Uterus (tissue), 4 donors: ENCODE data around the gene GIT2. TPM values are rescaled to one million over a fixed set of nuclear protein-coding genes. Genes with fewer than 3 reads are reported as not detected.

Source experiments
- DNase-seq, 2 donors: peaks; one replicate each; pipeline ENCODE4 v3.0.0-alpha.2; 2019 to 2020
- H3K27ac ChIP-seq, 2 donors: fragments of 200-600 bp; sonication (generic); 1 replicate in 1 of 2; 2 replicates in 1 of 2; pipeline ENCODE4 v1.5.1; 2016 to 2018
- H3K27me3 ChIP-seq, 2 donors: fragments of 200-600 bp; sonication (generic); one replicate each; pipeline ENCODE4 v1.5.1; 2018 to 2019; ENCODE audit warnings: control low read depth in 1 of 2
- H3K36me3 ChIP-seq, 2 donors: fragments of 200-600 bp; sonication (generic); one replicate each; pipeline ENCODE4 v1.5.1; 2019; ENCODE audit warnings: control low read depth in 1 of 2
- H3K4me1 ChIP-seq, 2 donors: fragments of 200-600 bp; sonication (generic); one replicate each; pipeline ENCODE4 v1.5.1; 2018 to 2019; ENCODE audit warnings: control low read depth in 1 of 2
- H3K4me3 ChIP-seq, 2 donors: fragments of 200-600 bp; sonication (generic); 1 replicate in 1 of 2; 2 replicates in 1 of 2; pipeline ENCODE4 v1.5.1; 2018 to 2019; ENCODE audit warnings: mild to moderate bottlenecking in 1 of 2
- H3K9me3 ChIP-seq, 2 donors: fragments of 200-600 bp; sonication (generic); one replicate each; pipeline ENCODE4 v1.5.1; 2019; ENCODE audit warnings: control low read depth in 1 of 2
- POLR2A ChIP-seq, 2 donors: fragments of 450-650 bp; IDR thresholded peaks; one replicate each; pipeline ENCODE4 v1.6.1; 2016; ENCODE audit warnings: antibody characterized with exemption in 2 of 2, mild to moderate bottlenecking in 1 of 2, moderate library complexity in 1 of 2
- intact Hi-C: fragments of 100-400 bp; cut with DNase I; formaldehyde crosslinking; loops from one replicate; pipeline ENCODE4 v1.15.1; 2023; ENCODE audit warnings: low total_unique reads
- total RNA-seq, 4 donors: library from RNA; depleted of rRNA in 3 of 4; stranded (reverse); fragments of >200 nt in 3 of 4; gene quantifications; one replicate each; pipeline versions ENCODE4 v1.1.0 to v1.2.4, GENCODE V29; 2014 to 2023
- TF ChIP-seq, protein P1 (sequence below), 4 experiments: fragments of 200-600 bp in 2 of 4; fragments of 450-650 bp in 2 of 4; sonication (generic) in 2 of 4; IDR thresholded peaks; one replicate each; pipeline ENCODE4 v1.5.1; 2016 to 2019; ENCODE audit warnings: antibody characterized with exemption in 4 of 4, mild to moderate bottlenecking in 2 of 4, moderate library complexity in 1 of 4
- donor health status: DM: yes; HTN: yes; CAD: no.

GIT2 gene
- total RNA-seq, 4 donors from 2014 or later, result 30.3 to 55.7 (median 47.0) TPM

DNA sequence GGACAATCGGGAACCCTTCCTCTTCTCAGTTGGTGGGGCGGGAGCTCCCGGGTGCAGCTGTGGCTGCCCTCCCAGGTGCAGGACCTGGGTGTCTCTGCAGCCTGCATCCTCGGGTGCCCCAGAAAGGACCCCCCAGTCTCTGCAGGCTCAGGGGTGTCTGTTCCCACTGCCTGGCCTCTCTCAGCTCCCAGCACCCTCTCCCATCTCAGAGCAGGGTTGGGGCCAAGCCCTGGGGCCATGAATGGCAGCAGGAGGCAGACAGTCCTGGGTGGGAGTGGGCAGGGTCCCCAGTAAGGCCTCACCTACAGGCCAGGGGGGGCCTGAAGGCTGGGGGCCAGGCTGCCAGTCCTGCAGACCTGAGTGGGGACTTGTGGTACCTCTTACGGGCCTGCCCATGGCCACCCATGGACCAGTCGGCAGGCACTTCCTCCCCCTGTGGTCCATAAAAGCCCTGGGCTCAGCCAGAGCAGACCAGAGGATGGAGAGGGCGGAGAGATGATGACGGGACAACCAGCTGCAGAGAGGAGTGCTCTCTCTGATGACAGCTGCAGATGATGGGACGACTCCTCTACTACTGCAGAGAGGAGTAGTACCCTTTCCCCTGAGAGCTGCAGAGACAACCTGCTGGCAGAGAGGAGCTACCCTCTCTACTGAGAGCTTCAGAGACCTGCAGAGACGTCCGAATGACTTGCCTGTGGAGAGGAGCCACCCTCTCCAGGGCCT, 69.5 kb downstream of the GIT2 start:
- Histone ChIP-seq H3K36me3 (no peaks in the 10 kb centered on the region), H3K4me3 (no peak overlapping the region), H3K9me3 (no peaks in the 10 kb centered on the region), H3K27me3 (no peaks in the 10 kb centered on the region), H3K27ac (no peak overlapping the region), H3K4me1 (no peaks in the 10 kb centered on the region)
- TF ChIP-seq POLR2A (IDR thresholded peaks at IDR 0.05), result no peak
- TF ChIP-seq, protein P1, sequence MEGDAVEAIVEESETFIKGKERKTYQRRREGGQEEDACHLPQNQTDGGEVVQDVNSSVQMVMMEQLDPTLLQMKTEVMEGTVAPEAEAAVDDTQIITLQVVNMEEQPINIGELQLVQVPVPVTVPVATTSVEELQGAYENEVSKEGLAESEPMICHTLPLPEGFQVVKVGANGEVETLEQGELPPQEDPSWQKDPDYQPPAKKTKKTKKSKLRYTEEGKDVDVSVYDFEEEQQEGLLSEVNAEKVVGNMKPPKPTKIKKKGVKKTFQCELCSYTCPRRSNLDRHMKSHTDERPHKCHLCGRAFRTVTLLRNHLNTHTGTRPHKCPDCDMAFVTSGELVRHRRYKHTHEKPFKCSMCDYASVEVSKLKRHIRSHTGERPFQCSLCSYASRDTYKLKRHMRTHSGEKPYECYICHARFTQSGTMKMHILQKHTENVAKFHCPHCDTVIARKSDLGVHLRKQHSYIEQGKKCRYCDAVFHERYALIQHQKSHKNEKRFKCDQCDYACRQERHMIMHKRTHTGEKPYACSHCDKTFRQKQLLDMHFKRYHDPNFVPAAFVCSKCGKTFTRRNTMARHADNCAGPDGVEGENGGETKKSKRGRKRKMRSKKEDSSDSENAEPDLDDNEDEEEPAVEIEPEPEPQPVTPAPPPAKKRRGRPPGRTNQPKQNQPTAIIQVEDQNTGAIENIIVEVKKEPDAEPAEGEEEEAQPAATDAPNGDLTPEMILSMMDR (IDR thresholded peaks at IDR 0.05), result no peak
- intact Hi-C loops, result no loop called here
- no peak for DNase-seq

DNA sequence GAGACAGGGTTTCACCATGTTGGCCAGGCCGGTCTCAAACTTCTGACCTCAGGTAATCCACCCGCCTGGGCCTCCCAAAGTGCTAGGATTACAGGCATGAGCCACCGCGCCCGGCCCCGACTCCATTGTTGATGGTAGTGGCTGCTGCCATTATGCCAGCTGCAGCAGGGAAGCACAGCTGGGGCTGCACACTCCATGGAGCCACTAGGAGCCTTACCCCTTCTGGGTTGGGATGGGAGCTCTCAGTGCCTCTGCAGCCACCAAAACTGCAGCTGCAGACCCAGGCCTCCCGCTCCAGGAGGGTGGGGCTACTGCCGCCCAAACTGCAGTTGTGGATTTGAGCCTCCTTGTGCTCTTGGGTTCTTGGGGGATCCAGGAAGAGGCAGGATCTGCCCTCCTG, 70.2 kb downstream of the GIT2 start:
- Histone ChIP-seq H3K4me3 (no peak overlapping the region), H3K4me1 (no peaks in the 10 kb centered on the region), H3K9me3 (no peaks in the 10 kb centered on the region), H3K36me3 (no peaks in the 10 kb centered on the region), H3K27ac (no peak overlapping the region), H3K27me3 (no peaks in the 10 kb centered on the region)
- intact Hi-C loops, result no loop called here
- TF ChIP-seq, protein P1 (IDR thresholded peaks at IDR 0.05), result no peak
- TF ChIP-seq POLR2A (IDR thresholded peaks at IDR 0.05), result no peak
- DNase-seq, result no peak

GRCh38 chr12:109925185-109925840, 70.9 kb downstream of the GIT2 start:
- intact Hi-C loops, result no loop called here
- Histone ChIP-seq H3K27ac (no peak overlapping the region), H3K27me3 (no peaks in the 10 kb centered on the region), H3K4me1 (no peaks in the 10 kb centered on the region), H3K4me3 (no peak overlapping the region), H3K9me3 (no peaks in the 10 kb centered on the region), H3K36me3 (no peaks in the 10 kb centered on the region)
- TF ChIP-seq, protein P1 (IDR thresholded peaks at IDR 0.05), result no peak
- no peak for TF ChIP-seq POLR2A (IDR thresholded peaks at IDR 0.05)
- no peak for DNase-seq

- Histone ChIP-seq H3K9me3 (no peaks in the 10 kb centered on the region), H3K4me3 (no peak overlapping the region), H3K27me3 (no peaks in the 10 kb centered on the region), H3K36me3 (no peaks in the 10 kb centered on the region), H3K4me1 (no peaks in the 10 kb centered on the region), H3K27ac (no peak overlapping the region)
- TF ChIP-seq, protein P1 (IDR thresholded peaks at IDR 0.05), result no peak
- no peak for TF ChIP-seq POLR2A (IDR thresholded peaks at IDR 0.05)
- DNase-seq, result no peak
- intact Hi-C loops, result no loop called here
These were observed 72.5 kb downstream of the GIT2 start for GRCh38 chr12:109923481-109924245.

DNA sequence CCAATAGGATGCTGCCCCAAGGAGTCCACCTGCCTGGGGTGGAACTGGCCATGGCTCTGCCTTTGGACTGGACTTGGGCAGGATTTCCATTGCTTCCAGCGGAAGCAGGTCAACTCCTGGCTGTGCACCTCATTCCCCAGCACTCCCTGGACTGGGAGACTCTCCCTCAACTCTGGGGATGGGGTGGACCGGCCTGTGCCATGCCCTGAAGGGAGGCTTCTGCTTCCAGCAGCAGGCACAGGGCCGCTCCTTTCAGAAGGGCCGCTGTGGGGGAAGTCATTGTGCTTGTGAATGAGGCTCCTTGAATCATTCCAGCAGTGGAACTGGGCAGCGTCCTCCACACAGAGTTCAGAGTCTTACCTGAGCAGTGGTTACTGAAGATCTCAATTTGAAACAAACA, 73.1 kb downstream of the GIT2 start:
- DNase-seq, result no peak
- intact Hi-C loops, result no loop called here
- no peaks in the 10 kb centered on the region for H3K27me3 ChIP-seq
- H3K27ac ChIP-seq, result no peak overlapping the region
- TF ChIP-seq, protein P1 (IDR thresholded peaks at IDR 0.05), result no peak
- no peak for TF ChIP-seq POLR2A (IDR thresholded peaks at IDR 0.05)
- no peaks in the 10 kb centered on the region for H3K9me3 ChIP-seq
- H3K4me1 ChIP-seq, result no peaks in the 10 kb centered on the region
- no peak overlapping the region for H3K4me3 ChIP-seq
- H3K36me3 ChIP-seq, result no peaks in the 10 kb centered on the region
